ENCODE results near the gene SPATS2. TPM values are rescaled to one million over a fixed set of nuclear protein-coding genes. Genes with fewer than 3 reads are reported as not detected.
A peak's percentile ranks its signal among the peaks of the same experiment; 100 is the strongest.

The SPATS2 gene
- total and polyA plus RNA-seq, 10 of the 15 experiments (the other 5 are each of a cell fraction or from before 2014, with no cell fraction given), result 9.0 to 54.2 (median 27.5) TPM

DNA sequence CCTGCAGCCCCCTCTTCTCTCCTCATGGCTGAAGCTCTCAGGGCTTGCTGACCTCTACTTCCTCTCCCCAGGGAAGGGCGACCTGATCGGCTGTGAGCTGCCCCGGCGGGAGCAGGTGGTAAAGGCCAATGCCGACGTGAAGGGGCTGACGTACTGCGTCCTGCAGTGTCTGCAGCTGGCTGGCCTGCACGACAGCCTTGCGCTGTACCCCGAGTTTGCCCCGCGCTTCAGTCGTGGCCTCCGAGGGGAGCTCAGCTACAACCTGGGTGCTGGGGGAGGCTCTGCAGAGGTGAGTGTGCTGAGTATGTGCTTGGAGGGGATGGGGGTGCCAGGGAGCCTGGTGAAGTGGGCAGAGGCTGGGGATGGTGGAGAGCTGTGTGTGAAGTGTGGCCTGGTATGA lies 187.0 kb downstream of the SPATS2 start:
- intact Hi-C loops (cut with micrococcal nuclease; ENCODE audit: unreplicated experiment) (no loop called here), in situ Hi-C loops (cut with MboI) (no loop called here)
- ATAC-seq (no peak), DNase-seq (ENCODE audit: low read depth, low spot score) (no peak), FAIRE-seq (no peak)
- WGBS (ENCODE audit: insufficient coverage, insufficient replicate concordance, low lambda C conversion rate, missing lambda C conversion rate), result 87% methylated on average over 15 of the region's 15 CpGs
- ChIA-PET RAD21 (ENCODE audit: unreplicated experiment) (interaction anchor here (1.0 to 3.0 kb wide), 5 partner anchors 27 to 196 kb away, joined by 3 to 25 read pairs (median 4); no protein-coding TSS in a partner anchor), CTCF (interaction anchor here (0.8 to 6.5 kb wide), 19 partner anchors 10 to 287 kb away, joined by 3 to 67 read pairs (median 4); partner anchors contain the start of genes MCRS1 and PRPF40B), SMC1A (ENCODE audit: uncharacterized antibody, unreplicated experiment) (interaction anchor here (0.6 to 2.8 kb wide), 8 partner anchors 17 to 196 kb away, joined by 3 to 18 read pairs (median 3); partner anchors contain the start of gene PRPF40B), POLR2A (no interaction called here)
- Histone ChIP-seq H3K9me3 (replicated peaks; ENCODE audit: control insufficient read depth, insufficient read depth, low read length) (no peaks in the 10 kb centered on the region), H3K4me3 (no peak overlapping the region), H3K9ac (ENCODE audit: control insufficient read depth, insufficient read depth, low read length) (no peak overlapping the region), H3K4me1 (ENCODE audit: control insufficient read depth, insufficient read depth, low read length) (no peaks in the 10 kb centered on the region), H3K27ac (ENCODE audit: control insufficient read depth, insufficient read depth) (no peak overlapping the region), H3K79me2 (ENCODE audit: control insufficient read depth, insufficient read depth, low read length) (no peaks in the 10 kb centered on the region), H4K20me1 (ENCODE audit: control insufficient read depth, insufficient read depth) (no peaks in the 10 kb centered on the region), H3K4me2 (ENCODE audit: control insufficient read depth, insufficient read depth) (no peak overlapping the region), H3K36me3 (ENCODE audit: control insufficient read depth in 2 of 2, insufficient read depth in 2 of 2, low read length in 1 of 2) (peaks cover 9 to 11% of the 10 kb centered on the region in 2 experiments), H3K27me3 (replicated peaks in 1 of 2; ENCODE audit: control insufficient read depth in 2 of 2, insufficient read depth in 2 of 2, low read length in 1 of 2) (peaks cover 0 to 2% of the 10 kb centered on the region in 2 experiments; a peak in 2 of 4 replicates), H2AFZ (ENCODE audit: control insufficient read depth, low read depth, low read length) (no peak overlapping the region)
- TF ChIP-seq POLR2A (IDR thresholded peaks at IDR 0.05; ENCODE audit: low read depth, low read length) (peak; percentile 35; the same call in 1 of the 2 replicates), WRNIP1 (IDR thresholded peaks at IDR 0.05; ENCODE audit: borderline replicate concordance, low read depth, low read length) (no peak)
- no TSS peak for BruUV-seq (replicated peaks)

GRCh38 chr12:49555631-49556390 lies 188.5 kb downstream of the SPATS2 start:
- POLR2A ChIA-PET, result interaction anchor here (0.5 to 0.7 kb wide), 2 partner anchors 26 to 759 kb away, joined by 3 to 5 read pairs; no protein-coding TSS in a partner anchor
- no TSS peak for BruUV-seq (replicated peaks)
- 86% methylated on average over 18 of the region's 18 CpGs for WGBS (ENCODE audit: insufficient coverage, insufficient replicate concordance, low lambda C conversion rate, missing lambda C conversion rate)
- Histone ChIP-seq H3K79me2 (ENCODE audit: control insufficient read depth, insufficient read depth, low read length) (no peaks in the 10 kb centered on the region), H2AFZ (ENCODE audit: control insufficient read depth, low read depth, low read length) (no peak overlapping the region), H3K4me2 (ENCODE audit: control insufficient read depth, insufficient read depth) (no peak overlapping the region), H3K27ac (ENCODE audit: control insufficient read depth, insufficient read depth) (no peak overlapping the region), H4K20me1 (ENCODE audit: control insufficient read depth, insufficient read depth) (no peaks in the 10 kb centered on the region), H3K27me3 (replicated peaks in 1 of 2; ENCODE audit: control insufficient read depth in 2 of 2, insufficient read depth in 2 of 2, low read length in 1 of 2) (peaks cover 0 to 2% of the 10 kb centered on the region in 2 experiments; a peak in 1 of 4 replicates), H3K4me3 (no peak overlapping the region), H3K9ac (ENCODE audit: control insufficient read depth, insufficient read depth, low read length) (no peak overlapping the region), H3K36me3 (ENCODE audit: control insufficient read depth in 2 of 2, insufficient read depth in 2 of 2, low read length in 1 of 2) (peaks cover 9 to 21% of the 10 kb centered on the region in 2 experiments), H3K4me1 (ENCODE audit: control insufficient read depth, insufficient read depth, low read length) (no peaks in the 10 kb centered on the region), H3K9me3 (replicated peaks; ENCODE audit: control insufficient read depth, insufficient read depth, low read length) (no peaks in the 10 kb centered on the region)
- SMC1A ChIA-PET (ENCODE audit: uncharacterized antibody, unreplicated experiment), result interaction anchor here (0.6 to 1.2 kb wide), 2 partner anchors 195 to 197 kb away, joined by 3 read pairs; no protein-coding TSS in a partner anchor
- FAIRE-seq (no peak), DNase-seq (ENCODE audit: low read depth, low spot score) (no peak), ATAC-seq (no peak)
- intact Hi-C loops (cut with micrococcal nuclease; ENCODE audit: unreplicated experiment), result no loop called here
- TF ChIP-seq, protein P1, sequence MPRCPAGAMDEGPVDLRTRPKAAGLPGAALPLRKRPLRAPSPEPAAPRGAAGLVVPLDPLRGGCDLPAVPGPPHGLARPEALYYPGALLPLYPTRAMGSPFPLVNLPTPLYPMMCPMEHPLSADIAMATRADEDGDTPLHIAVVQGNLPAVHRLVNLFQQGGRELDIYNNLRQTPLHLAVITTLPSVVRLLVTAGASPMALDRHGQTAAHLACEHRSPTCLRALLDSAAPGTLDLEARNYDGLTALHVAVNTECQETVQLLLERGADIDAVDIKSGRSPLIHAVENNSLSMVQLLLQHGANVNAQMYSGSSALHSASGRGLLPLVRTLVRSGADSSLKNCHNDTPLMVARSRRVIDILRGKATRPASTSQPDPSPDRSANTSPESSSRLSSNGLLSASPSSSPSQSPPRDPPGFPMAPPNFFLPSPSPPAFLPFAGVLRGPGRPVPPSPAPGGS (IDR thresholded peaks at IDR 0.05; ENCODE audit: borderline replicate concordance, insufficient read depth, low read depth, low read length, poor library complexity, severe bottlenecking), result peak; percentile 12
- TF ChIP-seq SPI1 (IDR thresholded peaks at IDR 0.05; ENCODE audit: borderline replicate concordance, insufficient read depth, low read depth, low read length) (no peak), POLR2A (IDR thresholded peaks at IDR 0.05; ENCODE audit: low read depth, low read length) (peak; percentile 64; the same call in 1 of the 2 replicates)
- CTCF ChIA-PET, result interaction anchor here (4.1 to 6.5 kb wide), 2 partner anchors 25 to 198 kb away, joined by 42 to 67 read pairs; no protein-coding TSS in a partner anchor
- in situ Hi-C loops (cut with MboI), result no loop called here
- RAD21 ChIA-PET (ENCODE audit: unreplicated experiment), result interaction anchor here (3.0 kb wide), 1 partner anchor 197 kb away, joined by 25 read pairs; no protein-coding TSS in a partner anchor
